Measurements from ENCODE around the gene CUL4A. TPM values are rescaled to one million over a fixed set of nuclear protein-coding genes. Genes with fewer than 3 reads are reported as not detected.
A peak's percentile ranks its signal among the peaks of the same experiment; 100 is the strongest.

CUL4A gene
- total RNA-seq, 3 donors from 2014 or later (not counting 1 experiment from before 2014, with no cell fraction given), result 56.3 to 97.8 (median 97.7) TPM

GRCh38 chr13:113296823-113297369, 87.5 kb downstream of the CUL4A start, which contains the start of gene LAMP1:
TSS of gene LAMP1 (plus strand) at chr13:113297239. CDS start at chr13:113297435, 196 bp downstream.
- Histone ChIP-seq H3K9me3 (ENCODE audit: control insufficient read depth, insufficient read depth, low read length) (no peaks in the 10 kb centered on the region), H3K27me3 (ENCODE audit: control insufficient read depth, insufficient read depth, low read length) (peaks cover 2% of the 10 kb centered on the region), H3K4me1 (ENCODE audit: control insufficient read depth, insufficient read depth, low read length) (peaks cover 29% of the 10 kb centered on the region), H3K4me3 (ENCODE audit: low read length) (peak within 1 kb of the TSS; percentile 89), H3K27ac (ENCODE audit: low read length) (peak within 1 kb of the TSS; percentile 92), H3K36me3 (ENCODE audit: control insufficient read depth, insufficient read depth, low read length) (peaks cover 3% of the 10 kb centered on the region)
- Mint-ChIP-seq H3K27me3 (ENCODE audit: low read depth in 2 of 2) (peaks cover 17 to 23% of the 10 kb centered on the region in 2 donors), H3K27ac (peak within 1 kb of the TSS; percentile 89 to 99), H3K9me3 (peaks cover 0 to 2% of the 10 kb centered on the region in 2 donors), H3K4me3 (peak within 1 kb of the TSS; percentile 100), H3K36me3 (peaks cover 7% of the 10 kb centered on the region), H3K4me1 (peaks cover 32 to 33% of the 10 kb centered on the region in 2 donors)
- intact Hi-C loops (cut with micrococcal nuclease), result loop anchor here (2.0 to 5.0 kb wide), 3 partner anchors 90 to 110 kb away; partner anchors contain the start of genes CUL4A and PCID2
- DNase-seq, result peak; percentile 98 to 100
- TF ChIP-seq CTCF (IDR thresholded peaks at IDR 0.05), result no peak
- WGBS (ENCODE audit: insufficient coverage), result under 1% methylated on average over 74 of the region's 74 CpGs
- ATAC-seq, result peak; percentile 76 to 90 (median 82)

- intact Hi-C loops (cut with micrococcal nuclease), result loop anchor here (2.0 to 5.0 kb wide), 3 partner anchors 90 to 110 kb away; partner anchors contain the start of genes CUL4A and PCID2
- DNase-seq, result peak; percentile 73 to 86
Observed at GRCh38 chr13:113297370-113298042, 88.1 kb downstream of the CUL4A start.

DNA sequence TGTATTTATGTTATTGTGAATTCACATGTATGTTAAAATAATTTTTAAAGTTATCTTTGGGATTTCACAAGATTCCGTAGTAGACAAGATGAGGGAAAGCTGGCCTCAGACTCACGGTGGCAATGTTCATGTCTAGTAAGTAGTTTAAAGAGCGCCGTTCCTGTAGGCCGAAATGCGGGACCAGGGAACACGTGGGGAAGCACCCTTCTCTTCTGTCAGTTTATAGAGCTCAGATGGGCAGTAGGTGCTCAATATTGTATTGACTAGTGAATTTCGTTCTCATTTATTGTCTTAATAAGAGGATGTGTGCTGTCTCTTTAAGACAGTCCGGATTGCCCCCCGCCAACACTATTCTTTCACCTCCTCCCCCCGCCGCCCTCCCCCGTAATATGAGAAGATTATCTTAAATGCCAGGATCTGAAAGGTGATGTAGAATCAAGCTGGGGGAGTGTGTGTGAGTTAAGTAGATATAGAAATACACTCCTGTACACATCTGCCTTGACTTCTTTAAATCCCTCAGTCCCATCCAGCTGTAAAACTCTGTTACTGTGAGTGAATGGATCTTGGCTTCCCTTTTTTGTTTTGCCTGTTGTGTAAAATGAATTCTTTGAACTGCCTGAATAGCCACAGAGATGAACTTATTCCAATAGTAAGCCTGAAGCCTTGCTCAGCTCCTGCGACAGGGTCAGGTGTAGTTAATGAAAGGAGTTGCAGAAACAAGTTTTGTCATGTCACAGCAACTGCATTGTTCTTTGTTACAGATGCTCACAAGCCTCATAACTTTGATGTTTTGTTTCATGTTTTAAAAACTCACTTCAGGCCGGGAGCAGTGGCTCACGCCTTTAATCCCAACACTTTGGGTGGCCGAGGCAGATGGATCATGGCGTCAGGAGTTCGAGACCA, 88.9 kb downstream of the CUL4A start:
- no peak for ATAC-seq
- Histone ChIP-seq H3K27ac (ENCODE audit: low read length) (peak overlapping the region; percentile 79), H3K4me3 (ENCODE audit: low read length) (peak overlapping the region; percentile 57), H3K9me3 (ENCODE audit: control insufficient read depth, insufficient read depth, low read length) (no peaks in the 10 kb centered on the region), H3K4me1 (ENCODE audit: control insufficient read depth, insufficient read depth, low read length) (peaks cover 23% of the 10 kb centered on the region), H3K36me3 (ENCODE audit: control insufficient read depth, insufficient read depth, low read length) (peaks cover 3% of the 10 kb centered on the region), H3K27me3 (ENCODE audit: control insufficient read depth, insufficient read depth, low read length) (no peaks in the 10 kb centered on the region)
- Mint-ChIP-seq H3K27ac (peak overlapping the region; percentile 89 to 99), H3K27me3 (ENCODE audit: low read depth in 2 of 2) (peaks cover 9 to 14% of the 10 kb centered on the region in 2 donors), H3K36me3 (peaks cover 7% of the 10 kb centered on the region), H3K4me3 (peak overlapping the region; percentile 94), H3K4me1 (peaks cover 26 to 34% of the 10 kb centered on the region in 2 donors), H3K9me3 (peaks cover 0 to 2% of the 10 kb centered on the region in 2 donors)
- DNase-seq, result no peak
- intact Hi-C loops (cut with micrococcal nuclease), result loop anchor here (5.0 kb wide), 2 partner anchors 91 to 111 kb away; partner anchors contain the start of genes CUL4A and PCID2
- 62% methylated on average over 13 of the region's 19 CpGs for WGBS (ENCODE audit: insufficient coverage)
- no peak for TF ChIP-seq CTCF (IDR thresholded peaks at IDR 0.05)

More at GRCh38 chr13:113297370-113298042, 88.1 kb downstream of the CUL4A start:
- no peaks in the 10 kb centered on the region for H3K27me3 ChIP-seq (ENCODE audit: control insufficient read depth, insufficient read depth, low read length)
- H3K4me1 ChIP-seq (ENCODE audit: control insufficient read depth, insufficient read depth, low read length), result peaks cover 23% of the 10 kb centered on the region
- no peaks in the 10 kb centered on the region for H3K9me3 ChIP-seq (ENCODE audit: control insufficient read depth, insufficient read depth, low read length)
- H3K27ac Mint-ChIP-seq, result peak overlapping the region; percentile 89 to 99
- H3K4me3 ChIP-seq (ENCODE audit: low read length), result peak overlapping the region; percentile 57
- H3K9me3 Mint-ChIP-seq, result peaks cover 0 to 2% of the 10 kb centered on the region in 2 donors
- H3K4me3 Mint-ChIP-seq, result peak overlapping the region; percentile 94
- TF ChIP-seq CTCF (IDR thresholded peaks at IDR 0.05), result no peak
- WGBS (ENCODE audit: insufficient coverage), result under 1% methylated on average over 57 of the region's 58 CpGs
- peaks cover 11 to 16% of the 10 kb centered on the region in 2 donors for H3K27me3 Mint-ChIP-seq (ENCODE audit: low read depth in 2 of 2)
- peak; percentile 72 to 79 (median 72) for ATAC-seq
- peaks cover 3% of the 10 kb centered on the region for H3K36me3 ChIP-seq (ENCODE audit: control insufficient read depth, insufficient read depth, low read length)
- peaks cover 7% of the 10 kb centered on the region for H3K36me3 Mint-ChIP-seq
- peaks cover 26 to 27% of the 10 kb centered on the region in 2 donors for H3K4me1 Mint-ChIP-seq
- peak overlapping the region; percentile 79 for H3K27ac ChIP-seq (ENCODE audit: low read length)

Measured in natural killer cell (primary cell).